ENCODE results near the gene SHBG.
A peak's percentile ranks its signal among the peaks of the same experiment; 100 is the strongest.

Gene SHBG

DNA sequence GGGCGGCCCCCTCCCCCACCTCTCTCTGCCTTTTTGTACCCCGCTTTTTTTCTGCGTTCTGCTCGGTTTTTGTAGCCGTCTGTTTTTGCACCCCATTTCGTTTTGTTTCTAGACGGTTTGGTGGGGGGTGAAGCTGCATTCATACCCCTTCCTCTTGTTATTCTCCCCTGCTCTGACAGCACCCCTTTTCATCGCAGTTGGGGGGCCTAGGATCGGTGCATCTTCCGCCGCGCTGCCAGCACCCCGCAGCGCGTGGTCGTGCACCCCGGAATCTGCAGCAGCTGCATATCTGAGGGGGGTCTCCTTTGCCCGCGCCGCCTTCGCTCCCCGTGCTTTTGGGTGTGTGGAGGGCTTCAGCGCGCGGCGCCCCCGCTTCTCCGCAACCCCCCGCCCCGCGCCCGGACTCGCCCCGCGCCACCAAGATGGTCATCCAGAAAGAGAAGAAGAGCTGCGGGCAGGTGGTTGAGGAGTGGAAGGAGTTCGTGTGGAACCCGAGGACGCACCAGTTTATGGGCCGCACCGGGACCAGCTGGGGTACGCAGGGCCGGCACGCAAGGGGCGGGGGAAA, 21.2 kb downstream of the SHBG start:
- peaks cover 6% of the 10 kb centered on the region for H3K36me3 ChIP-seq (ENCODE audit: control insufficient read depth, insufficient read depth, low read length)
- 0 to 1% methylated on average over 19 to 25 of the region's 45 CpGs for WGBS, 2 experiments (ENCODE audit: insufficient coverage in 2 of 2)
- no peak overlapping the region for H3K27ac ChIP-seq (ENCODE audit: low read depth, low read length, severe bottlenecking)
- peaks cover 9% of the 10 kb centered on the region for H3K4me1 ChIP-seq (ENCODE audit: control insufficient read depth, insufficient read depth, low read length, poor library complexity, severe bottlenecking)
- no peaks in the 10 kb centered on the region for H3K9me3 ChIP-seq (ENCODE audit: control insufficient read depth, low read length)
- peak overlapping the region; percentile 59 for H3K4me3 ChIP-seq (ENCODE audit: extremely low read depth, insufficient read depth, low read length, poor library complexity, severe bottlenecking)

DNA sequence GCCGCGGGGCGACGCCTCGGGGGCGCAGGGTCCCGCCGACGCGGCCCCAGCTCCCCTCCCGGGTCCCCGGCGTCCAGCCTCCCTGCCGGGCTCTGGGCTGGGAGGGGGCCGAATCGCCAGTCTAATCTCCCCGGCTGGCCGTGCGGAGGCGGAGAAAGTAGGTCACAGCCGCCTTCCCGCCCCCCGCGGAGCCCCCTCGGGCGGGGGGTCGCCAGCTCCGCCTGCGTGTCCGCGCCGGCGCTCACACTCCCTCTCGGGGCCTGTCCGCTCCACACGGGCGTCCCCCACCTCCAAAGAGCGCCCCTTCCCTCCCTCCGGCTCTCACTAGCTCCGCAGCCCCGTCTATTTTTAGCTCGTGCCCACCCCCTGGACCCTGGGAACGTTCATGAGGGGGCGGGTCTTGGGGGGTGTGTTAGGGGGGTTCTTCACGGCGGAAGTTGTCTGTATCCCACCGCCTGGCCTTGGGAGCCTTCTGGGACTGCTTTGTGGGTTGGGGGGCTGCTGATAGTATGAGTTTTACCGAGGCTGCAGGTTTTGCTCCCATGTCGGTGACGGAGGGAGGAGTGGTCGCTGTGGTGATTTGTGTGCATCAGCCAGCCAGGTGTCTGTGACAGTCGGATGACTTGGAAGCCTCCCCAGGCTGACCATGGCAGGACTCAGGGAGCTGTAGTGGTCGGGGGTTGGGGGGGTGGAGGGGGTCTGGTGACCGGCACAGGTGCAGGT, 21.9 kb downstream of the SHBG start:
- Histone ChIP-seq H3K36me3 (ENCODE audit: control insufficient read depth, insufficient read depth, low read length) (peaks cover 8% of the 10 kb centered on the region), H3K4me1 (ENCODE audit: control insufficient read depth, insufficient read depth, low read length, poor library complexity, severe bottlenecking) (peaks cover 15% of the 10 kb centered on the region), H3K27ac (ENCODE audit: low read depth, low read length, severe bottlenecking) (no peak overlapping the region), H3K9me3 (ENCODE audit: control insufficient read depth, low read length) (no peaks in the 10 kb centered on the region), H3K4me3 (ENCODE audit: extremely low read depth, insufficient read depth, low read length, poor library complexity, severe bottlenecking) (peak overlapping the region; percentile 59)
- 2 to 10% methylated on average over 21 to 35 of the region's 54 CpGs for WGBS, 2 experiments (ENCODE audit: insufficient coverage in 2 of 2)

DNA sequence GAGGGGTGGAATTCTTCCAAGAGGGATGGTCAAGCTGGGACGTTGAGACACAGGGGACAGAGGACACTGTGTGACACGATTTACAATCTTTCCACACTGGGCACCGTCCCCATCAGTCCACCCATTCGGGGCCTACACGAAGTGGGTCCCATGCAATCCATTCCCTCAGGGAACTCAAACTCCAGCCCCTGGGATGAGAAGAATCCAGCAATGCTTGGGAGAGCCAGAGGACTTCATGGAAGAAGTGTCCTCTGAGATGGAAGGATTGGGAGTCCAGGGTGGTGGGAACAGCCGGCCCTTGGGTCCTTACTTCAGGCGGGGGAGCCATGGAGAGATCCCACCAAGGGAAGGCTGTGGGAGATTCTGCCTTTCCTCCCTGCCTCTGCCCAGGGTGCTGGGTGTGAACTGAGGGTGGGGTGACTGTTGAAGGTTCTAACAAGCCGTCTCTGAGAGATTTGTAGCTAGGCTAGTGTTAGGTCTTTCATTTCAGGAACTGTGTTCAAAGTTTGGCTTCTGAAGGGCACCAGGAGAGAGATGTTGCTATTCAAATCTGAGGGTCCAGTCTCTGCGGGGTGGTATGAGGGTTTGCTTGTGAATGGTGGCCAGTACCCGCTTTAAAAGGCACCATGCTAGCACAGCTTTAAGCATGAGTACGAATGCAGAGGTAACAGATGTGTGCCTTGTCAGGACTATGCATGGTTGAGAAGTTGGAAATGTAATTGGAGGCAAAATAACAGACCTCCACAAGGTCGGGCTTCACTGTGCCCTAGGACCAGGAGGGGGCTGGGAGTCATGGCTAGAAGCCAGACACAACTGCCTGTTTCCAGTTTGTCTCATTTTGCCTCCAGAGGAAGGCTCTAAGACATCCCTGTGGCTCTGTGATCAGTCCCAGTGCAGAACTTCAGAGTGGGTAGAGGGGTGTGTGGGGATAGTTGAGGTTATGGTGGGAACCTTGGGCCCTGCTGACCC, 22.7 kb downstream of the SHBG start:
- Histone ChIP-seq H3K27ac (ENCODE audit: low read depth, low read length, severe bottlenecking) (no peak overlapping the region), H3K4me1 (ENCODE audit: control insufficient read depth, insufficient read depth, low read length, poor library complexity, severe bottlenecking) (peaks cover 15% of the 10 kb centered on the region), H3K36me3 (ENCODE audit: control insufficient read depth, insufficient read depth, low read length) (peaks cover 8% of the 10 kb centered on the region), H3K9me3 (ENCODE audit: control insufficient read depth, low read length) (no peaks in the 10 kb centered on the region), H3K4me3 (ENCODE audit: extremely low read depth, insufficient read depth, low read length, poor library complexity, severe bottlenecking) (no peak overlapping the region)
- WGBS, 2 experiments (ENCODE audit: insufficient coverage in 2 of 2), result 83 to 86% methylated on average over 6 to 7 of the region's 12 CpGs

DNA sequence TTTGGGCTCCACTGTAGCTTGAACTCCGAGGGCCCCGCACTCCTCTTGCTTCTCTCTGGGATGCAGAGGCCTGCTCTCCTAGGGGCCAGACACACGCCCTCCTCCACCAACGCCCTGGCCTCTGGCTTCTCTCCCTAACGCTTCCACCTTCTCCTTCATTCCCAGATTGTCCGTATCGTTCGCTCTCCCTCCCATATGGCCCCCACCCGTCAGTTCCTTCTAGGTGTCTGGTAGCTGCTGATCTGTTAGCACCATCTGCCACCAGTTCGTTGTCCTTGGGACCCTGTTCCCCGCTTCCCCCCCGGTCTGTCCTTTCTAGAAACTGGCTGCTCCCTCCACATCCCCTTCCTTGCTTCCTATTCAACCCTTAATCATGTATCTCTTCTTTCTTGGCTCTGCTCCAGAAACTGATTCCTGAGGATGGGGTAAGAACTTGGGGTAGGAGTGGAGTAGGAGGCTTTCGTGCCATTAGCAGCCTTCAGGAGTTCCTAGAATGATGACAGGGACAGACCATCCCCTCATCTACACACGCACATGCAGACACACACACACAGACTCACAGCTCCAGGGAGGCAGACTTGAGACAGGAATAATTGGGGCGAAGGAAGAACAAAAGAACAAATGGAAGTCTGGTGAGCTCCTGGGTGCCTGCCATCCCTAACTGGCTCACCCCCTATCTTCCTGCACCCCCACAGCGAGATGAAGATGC, 25.1 kb downstream of the SHBG start:
- no peak overlapping the region for H3K27ac ChIP-seq (ENCODE audit: low read depth, low read length, severe bottlenecking)
- H3K4me3 ChIP-seq (ENCODE audit: extremely low read depth, insufficient read depth, low read length, poor library complexity, severe bottlenecking), result no peak overlapping the region
- WGBS, 2 experiments (ENCODE audit: insufficient coverage in 2 of 2), result 91 to 92% methylated on average over 12 to 13 of the region's 16 CpGs
- no peaks in the 10 kb centered on the region for H3K9me3 ChIP-seq (ENCODE audit: control insufficient read depth, low read length)
- H3K36me3 ChIP-seq (ENCODE audit: control insufficient read depth, insufficient read depth, low read length), result peaks cover 8% of the 10 kb centered on the region
- peaks cover 15% of the 10 kb centered on the region for H3K4me1 ChIP-seq (ENCODE audit: control insufficient read depth, insufficient read depth, low read length, poor library complexity, severe bottlenecking)

DNA sequence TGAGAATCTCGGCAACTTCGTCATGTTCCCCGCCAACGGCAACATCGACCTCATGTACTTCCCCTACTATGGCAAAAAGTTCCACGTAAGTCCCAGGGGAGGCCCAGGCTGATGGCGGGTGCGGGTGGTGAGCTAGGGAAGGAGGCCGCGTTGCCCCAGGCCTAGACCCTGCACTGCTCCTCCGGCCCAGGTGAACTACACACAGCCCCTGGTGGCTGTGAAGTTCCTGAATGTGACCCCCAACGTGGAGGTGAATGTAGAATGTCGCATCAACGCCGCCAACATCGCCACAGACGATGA, 25.6 kb downstream of the SHBG start:
- 93 to 95% methylated on average over 11 to 17 of the region's 17 CpGs for WGBS, 2 experiments (ENCODE audit: insufficient coverage in 2 of 2)

GRCh38 chr17:7656958-7657609, 27.1 kb downstream of the SHBG start:
- peak overlapping the region; percentile 48 for H3K27ac ChIP-seq (ENCODE audit: low read depth, low read length, severe bottlenecking)
- H3K4me1 ChIP-seq (ENCODE audit: control insufficient read depth, insufficient read depth, low read length, poor library complexity, severe bottlenecking), result peaks cover 9% of the 10 kb centered on the region
- H3K4me3 ChIP-seq (ENCODE audit: extremely low read depth, insufficient read depth, low read length, poor library complexity, severe bottlenecking), result no peak overlapping the region
- no peaks in the 10 kb centered on the region for H3K9me3 ChIP-seq (ENCODE audit: control insufficient read depth, low read length)
- WGBS, 2 experiments (ENCODE audit: insufficient coverage in 2 of 2), result 0 to 15% methylated on average over 5 to 9 of the region's 10 CpGs
- peaks cover 8% of the 10 kb centered on the region for H3K36me3 ChIP-seq (ENCODE audit: control insufficient read depth, insufficient read depth, low read length)

More for the DNA sequence above, 25.6 kb downstream of the SHBG start:
- Histone ChIP-seq H3K36me3 (ENCODE audit: control insufficient read depth, insufficient read depth, low read length) (peaks cover 8% of the 10 kb centered on the region), H3K4me3 (ENCODE audit: extremely low read depth, insufficient read depth, low read length, poor library complexity, severe bottlenecking) (no peak overlapping the region), H3K27ac (ENCODE audit: low read depth, low read length, severe bottlenecking) (no peak overlapping the region), H3K4me1 (ENCODE audit: control insufficient read depth, insufficient read depth, low read length, poor library complexity, severe bottlenecking) (peaks cover 15% of the 10 kb centered on the region), H3K9me3 (ENCODE audit: control insufficient read depth, low read length) (no peaks in the 10 kb centered on the region)

DNA sequence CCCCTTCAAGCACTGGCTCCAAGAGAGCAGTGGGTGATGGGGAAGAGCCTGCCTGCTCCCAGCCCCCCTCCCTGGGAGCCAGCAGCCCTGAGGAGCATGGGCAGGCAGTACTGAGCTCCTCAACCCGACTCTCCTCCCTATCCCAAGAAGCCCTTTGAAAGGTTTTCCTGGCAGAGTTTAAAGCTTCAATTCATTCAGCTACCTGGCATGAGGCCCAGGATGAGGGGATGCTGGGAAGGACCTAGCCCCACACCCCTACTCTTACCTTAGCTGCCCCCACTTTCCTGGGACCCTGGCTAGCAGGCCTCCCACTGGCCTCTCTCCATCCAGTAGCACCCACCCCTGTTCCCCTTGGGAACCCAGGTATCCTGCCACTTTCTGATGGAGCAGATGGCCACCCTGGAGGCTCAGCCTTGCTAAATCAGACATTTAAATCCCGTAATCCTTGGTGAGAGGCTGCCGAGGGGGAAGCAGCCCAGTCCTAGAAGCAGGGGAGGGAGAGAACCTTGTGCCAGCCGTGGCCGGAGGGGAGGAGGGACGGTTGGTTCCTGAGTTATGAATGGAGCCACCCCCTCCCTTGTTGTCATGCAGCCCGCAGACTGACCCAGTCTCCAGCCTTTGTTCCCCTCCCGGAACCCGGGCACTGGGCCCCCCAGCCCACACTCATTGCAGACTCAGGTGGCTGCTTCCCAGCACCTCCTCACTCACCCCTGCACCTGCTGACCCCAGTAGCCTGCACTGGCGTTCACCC, 37.9 kb downstream of the SHBG start:
- Histone ChIP-seq H3K4me3 (ENCODE audit: extremely low read depth, insufficient read depth, low read length, poor library complexity, severe bottlenecking) (no peak overlapping the region), H3K36me3 (ENCODE audit: control insufficient read depth, insufficient read depth, low read length) (peaks cover 63% of the 10 kb centered on the region), H3K27ac (ENCODE audit: low read depth, low read length, severe bottlenecking) (no peak overlapping the region), H3K4me1 (ENCODE audit: control insufficient read depth, insufficient read depth, low read length, poor library complexity, severe bottlenecking) (no peaks in the 10 kb centered on the region), H3K9me3 (ENCODE audit: control insufficient read depth, low read length) (no peaks in the 10 kb centered on the region)
- WGBS, 2 experiments (ENCODE audit: insufficient coverage in 2 of 2), result 56 to 91% methylated on average over 3 to 8 of the region's 10 CpGs

DNA sequence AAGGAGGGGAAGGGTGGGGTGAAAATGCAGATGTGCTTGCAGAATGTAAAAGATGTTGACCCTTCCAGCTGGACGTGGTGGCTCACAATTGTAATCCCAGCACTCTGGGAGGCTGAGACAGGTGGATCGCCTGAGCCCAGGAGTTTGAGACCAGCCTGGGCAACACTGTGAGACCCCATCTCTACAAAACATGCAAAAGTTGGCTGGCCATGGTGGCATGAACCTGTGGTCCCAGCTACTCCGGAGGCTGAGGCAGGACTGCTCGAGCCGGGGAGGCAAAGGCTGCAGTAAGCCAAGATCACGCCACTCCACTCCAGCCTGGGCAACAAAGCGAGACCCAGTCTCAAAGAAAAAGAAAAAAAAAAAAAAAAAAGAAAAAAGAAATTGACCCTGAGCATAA, 38.5 kb downstream of the SHBG start:
- H3K4me3 ChIP-seq (ENCODE audit: extremely low read depth, insufficient read depth, low read length, poor library complexity, severe bottlenecking), result no peak overlapping the region
- WGBS, 2 experiments (ENCODE audit: insufficient coverage in 2 of 2), result 94 to 96% methylated on average over 5 to 6 of the region's 7 CpGs
- H3K9me3 ChIP-seq (ENCODE audit: control insufficient read depth, low read length), result peaks cover 4% of the 10 kb centered on the region
- no peak overlapping the region for H3K27ac ChIP-seq (ENCODE audit: low read depth, low read length, severe bottlenecking)
- H3K4me1 ChIP-seq (ENCODE audit: control insufficient read depth, insufficient read depth, low read length, poor library complexity, severe bottlenecking), result no peaks in the 10 kb centered on the region
- peaks cover 70% of the 10 kb centered on the region for H3K36me3 ChIP-seq (ENCODE audit: control insufficient read depth, insufficient read depth, low read length)

DNA sequence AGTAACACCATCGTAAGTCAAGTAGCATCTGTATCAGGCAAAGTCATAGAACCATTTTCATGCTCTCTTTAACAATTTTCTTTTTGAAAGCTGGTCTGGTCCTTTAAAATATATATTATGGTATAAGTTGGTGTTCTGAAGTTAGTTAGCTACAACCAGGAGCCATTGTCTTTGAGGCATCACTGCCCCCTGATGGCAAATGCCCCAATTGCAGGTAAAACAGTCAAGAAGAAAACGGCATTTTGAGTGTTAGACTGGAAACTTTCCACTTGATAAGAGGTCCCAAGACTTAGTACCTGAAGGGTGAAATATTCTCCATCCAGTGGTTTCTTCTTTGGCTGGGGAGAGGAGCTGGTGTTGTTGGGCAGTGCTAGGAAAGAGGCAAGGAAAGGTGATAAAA, 43.3 kb downstream of the SHBG start:
- peaks cover 11% of the 10 kb centered on the region for H3K9me3 ChIP-seq (ENCODE audit: control insufficient read depth, low read length)
- 86 to 88% methylated on average over 1 of the region's 2 CpGs for WGBS, 2 experiments (ENCODE audit: insufficient coverage in 2 of 2)
- peaks cover 72% of the 10 kb centered on the region for H3K36me3 ChIP-seq (ENCODE audit: control insufficient read depth, insufficient read depth, low read length)
- peaks cover 21% of the 10 kb centered on the region for H3K4me1 ChIP-seq (ENCODE audit: control insufficient read depth, insufficient read depth, low read length, poor library complexity, severe bottlenecking)
- no peak overlapping the region for H3K27ac ChIP-seq (ENCODE audit: low read depth, low read length, severe bottlenecking)
- H3K4me3 ChIP-seq (ENCODE audit: extremely low read depth, insufficient read depth, low read length, poor library complexity, severe bottlenecking), result no peak overlapping the region
